ENCODE measurements around the gene BFSP2.
"Not testable (repeated sequence)": the region's sequence is repeated elsewhere in the genome, so short reads cannot be mapped to it uniquely, and the experiment has no call there.

Gene BFSP2

GRCh38 chr3:133514418-133514817, 114.6 kb downstream of the BFSP2 start:
- FAIRE-seq (no peak), DNase-seq (ENCODE audit: insufficient read length, low spot score) (no peak)
- no peak for TF ChIP-seq SPI1 (IDR thresholded peaks at IDR 0.05; ENCODE audit: low read depth, low read length)
- no peak for TF ChIP-seq TAF1 (IDR thresholded peaks at IDR 0.05; ENCODE audit: low read depth, low read length)
- no peak for TF ChIP-seq PAX5 (IDR thresholded peaks at IDR 0.05; ENCODE audit: insufficient read depth, low read length, severe bottlenecking)
- no peak for TF ChIP-seq POLR2A (IDR thresholded peaks at IDR 0.05; ENCODE audit: low read depth, low read length)
- TF ChIP-seq POU2F2 (IDR thresholded peaks at IDR 0.05; ENCODE audit: low read depth, low read length), result no peak
- TF ChIP-seq POLR2AphosphoS5 (IDR thresholded peaks at IDR 0.05; ENCODE audit: low read depth, low read length), result no peak

- DNase-seq (ENCODE audit: insufficient read length, low spot score), result no peak
- FAIRE-seq, result peak; percentile 69
- TF ChIP-seq POLR2A (IDR thresholded peaks at IDR 0.05; ENCODE audit: low read depth, low read length), result no peak
- no peak for TF ChIP-seq POLR2AphosphoS5 (IDR thresholded peaks at IDR 0.05; ENCODE audit: low read depth, low read length)
- TF ChIP-seq PAX5 (IDR thresholded peaks at IDR 0.05; ENCODE audit: insufficient read depth, low read length, severe bottlenecking), result no peak
Observed at GRCh38 chr3:133515127-133515526, 115.3 kb downstream of the BFSP2 start.

- DNase-seq (ENCODE audit: insufficient read length, low spot score), result no peak
- TF ChIP-seq SPI1 (IDR thresholded peaks at IDR 0.05; ENCODE audit: low read depth, low read length), result no peak
- no peak for TF ChIP-seq POLR2A (IDR thresholded peaks at IDR 0.05; ENCODE audit: low read depth, low read length)
- no peak for TF ChIP-seq PAX5 (IDR thresholded peaks at IDR 0.05; ENCODE audit: insufficient read depth, low read length, severe bottlenecking)
- no peak for TF ChIP-seq TAF1 (IDR thresholded peaks at IDR 0.05; ENCODE audit: low read depth, low read length)
- no peak for TF ChIP-seq POLR2AphosphoS5 (IDR thresholded peaks at IDR 0.05; ENCODE audit: low read depth, low read length)
- TF ChIP-seq POU2F2 (IDR thresholded peaks at IDR 0.05; ENCODE audit: low read depth, low read length), result no peak
- no peak for FAIRE-seq
Observed at GRCh38 chr3:133520286-133520685, 120.4 kb downstream of the BFSP2 start.

- FAIRE-seq, result not testable (repeated sequence)
Observed at GRCh38 chr3:133520938-133521337, 121.1 kb downstream of the BFSP2 start.

GRCh38 chr3:133521946-133522345, 122.1 kb downstream of the BFSP2 start:
- TF ChIP-seq POLR2A (IDR thresholded peaks at IDR 0.05; ENCODE audit: low read depth, low read length) (no peak), SPI1 (IDR thresholded peaks at IDR 0.05; ENCODE audit: low read depth, low read length) (peak; percentile 50)
- DNase-seq (ENCODE audit: insufficient read length, low spot score) (no peak), FAIRE-seq (peak; percentile 35)

More at GRCh38 chr3:133520938-133521337, 121.1 kb downstream of the BFSP2 start:
- not testable (repeated sequence) for DNase-seq (ENCODE audit: insufficient read length, low spot score)

- peak; percentile 5 for FAIRE-seq
Observed at GRCh38 chr3:133523758-133524157, 123.9 kb downstream of the BFSP2 start.

More at GRCh38 chr3:133523758-133524157, 123.9 kb downstream of the BFSP2 start:
- DNase-seq (ENCODE audit: insufficient read length, low spot score), result not testable (repeated sequence)
